Body of pancreas (tissue), 4 donors: Measurements from ENCODE around the gene WWTR1. TPM values are rescaled to one million over a fixed set of nuclear protein-coding genes. Genes with fewer than 3 reads are reported as not detected.

Experiments used
- ATAC-seq: fragments of 150-250 bp; one replicate; pipeline ENCODE4 v1.9.1; 2016
- DNase-seq, 4 donors: peaks; one replicate each; pipeline ENCODE4 v3.0.0-alpha.2; 2019
- H3K27ac ChIP-seq, 4 donors: fragments of 200-600 bp; sonication (generic); 1 replicate in 3 of 4; 2 replicates in 1 of 4; pipeline versions ENCODE4 v1.5.1 to v1.6.1; 2016 to 2019; ENCODE audit warnings: mild to moderate bottlenecking in 1 of 4, mixed read lengths in 1 of 4, moderate library complexity in 1 of 4
- H3K27me3 ChIP-seq, 2 donors: fragments of 200-600 bp; sonication (generic); one replicate each; pipeline ENCODE4 v1.6.0; 2016; ENCODE audit warnings: mild to moderate bottlenecking in 1 of 2
- H3K36me3 ChIP-seq, 2 donors: fragments of 200-600 bp; sonication (generic); replicated peaks in 1 of 2; 2 replicates each; pipeline ENCODE4 v1.5.1; 2016; ENCODE audit warnings: low read depth in 2 of 2; ENCODE audit not compliant: insufficient read depth in 1 of 2
- H3K4me1 ChIP-seq: fragments of 200-600 bp; sonication (generic); one replicate; pipeline ENCODE4 v1.6.0; 2016
- H3K4me3 ChIP-seq, 2 donors: fragments of 200-600 bp; sonication (generic); 1 replicate in 1 of 2; 2 replicates in 1 of 2; pipeline ENCODE4 v1.5.1; 2016 to 2019
- H3K9me3 ChIP-seq, 3 donors: fragments of 200-600 bp; sonication (generic); 1 replicate in 2 of 3; 2 replicates in 1 of 3; pipeline ENCODE4 v1.5.1; 2016
- POLR2A ChIP-seq, 3 donors: fragments of 450-650 bp; IDR thresholded peaks; one replicate each; pipeline ENCODE4 v1.6.1; 2016; ENCODE audit warnings: antibody characterized with exemption in 3 of 3, mild to moderate bottlenecking in 2 of 3
- WGBS, 2 donors: methylation state at CpG; one replicate each; pipeline ENCODE4 v1.1.5; 2017; 5-methylcytosine and 5-hydroxymethylcytosine counted together
- intact Hi-C: fragments of 100-400 bp; cut with DNase I; formaldehyde crosslinking; loops from one replicate; pipeline ENCODE4 v1.15.1; 2023
- total RNA-seq, 2 donors: library from RNA; depleted of rRNA; stranded (reverse); fragments of >200 nt; gene quantifications; one replicate each; pipeline ENCODE4 v1.1.0, GENCODE V29; 2016
- TF ChIP-seq, protein P1 (sequence below), 7 experiments: fragments of 450-650 bp in 4 of 7; fragments of 200-600 bp in 3 of 7; sonication (generic) in 3 of 7; IDR thresholded peaks; one replicate each; pipeline ENCODE4 v1.5.1; 2016 to 2019; ENCODE audit warnings: antibody characterized with exemption in 7 of 7

WWTR1 gene
- total RNA-seq, 2 donors from 2014 or later, result 46.2 to 64.3 TPM

DNA sequence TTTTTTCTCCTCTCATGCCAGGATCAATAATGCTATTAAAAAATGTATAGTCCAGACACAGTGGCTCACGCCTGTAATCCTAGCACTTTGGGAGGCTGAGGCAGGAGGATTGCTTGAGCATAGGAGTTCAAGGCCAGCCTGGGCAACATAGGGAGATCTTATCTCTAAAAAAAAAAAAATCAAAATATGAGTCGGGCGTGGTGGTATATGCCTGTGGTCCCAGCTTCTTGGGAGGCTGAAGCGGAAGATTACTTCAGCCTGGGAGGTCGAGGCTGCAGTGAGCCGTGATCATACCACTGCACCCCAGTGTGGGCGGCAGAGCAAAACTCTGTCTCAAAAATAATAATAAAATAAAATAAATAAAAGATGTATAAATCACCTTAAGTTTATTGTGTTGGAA is 75.4 kb downstream of the WWTR1 start:
- intact Hi-C loops, result no loop called here
- Histone ChIP-seq H3K4me1 (peaks cover 31% of the 10 kb centered on the region), H3K27ac (peak overlapping the region in 3 of 4 donors; percentile 56 to 65 (median 62)), H3K27me3 (no peaks in the 10 kb centered on the region), H3K9me3 (no peaks in the 10 kb centered on the region), H3K4me3 (no peak overlapping the region), H3K36me3 (no peaks in the 10 kb centered on the region)
- ATAC-seq, result no peak
- TF ChIP-seq, protein P1, sequence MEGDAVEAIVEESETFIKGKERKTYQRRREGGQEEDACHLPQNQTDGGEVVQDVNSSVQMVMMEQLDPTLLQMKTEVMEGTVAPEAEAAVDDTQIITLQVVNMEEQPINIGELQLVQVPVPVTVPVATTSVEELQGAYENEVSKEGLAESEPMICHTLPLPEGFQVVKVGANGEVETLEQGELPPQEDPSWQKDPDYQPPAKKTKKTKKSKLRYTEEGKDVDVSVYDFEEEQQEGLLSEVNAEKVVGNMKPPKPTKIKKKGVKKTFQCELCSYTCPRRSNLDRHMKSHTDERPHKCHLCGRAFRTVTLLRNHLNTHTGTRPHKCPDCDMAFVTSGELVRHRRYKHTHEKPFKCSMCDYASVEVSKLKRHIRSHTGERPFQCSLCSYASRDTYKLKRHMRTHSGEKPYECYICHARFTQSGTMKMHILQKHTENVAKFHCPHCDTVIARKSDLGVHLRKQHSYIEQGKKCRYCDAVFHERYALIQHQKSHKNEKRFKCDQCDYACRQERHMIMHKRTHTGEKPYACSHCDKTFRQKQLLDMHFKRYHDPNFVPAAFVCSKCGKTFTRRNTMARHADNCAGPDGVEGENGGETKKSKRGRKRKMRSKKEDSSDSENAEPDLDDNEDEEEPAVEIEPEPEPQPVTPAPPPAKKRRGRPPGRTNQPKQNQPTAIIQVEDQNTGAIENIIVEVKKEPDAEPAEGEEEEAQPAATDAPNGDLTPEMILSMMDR (IDR thresholded peaks at IDR 0.05), result no peak
- no peak for TF ChIP-seq POLR2A (IDR thresholded peaks at IDR 0.05)
- 84 to 86% methylated on average over 7 of the region's 7 CpGs for WGBS, 2 donors
- no peak for DNase-seq

DNA sequence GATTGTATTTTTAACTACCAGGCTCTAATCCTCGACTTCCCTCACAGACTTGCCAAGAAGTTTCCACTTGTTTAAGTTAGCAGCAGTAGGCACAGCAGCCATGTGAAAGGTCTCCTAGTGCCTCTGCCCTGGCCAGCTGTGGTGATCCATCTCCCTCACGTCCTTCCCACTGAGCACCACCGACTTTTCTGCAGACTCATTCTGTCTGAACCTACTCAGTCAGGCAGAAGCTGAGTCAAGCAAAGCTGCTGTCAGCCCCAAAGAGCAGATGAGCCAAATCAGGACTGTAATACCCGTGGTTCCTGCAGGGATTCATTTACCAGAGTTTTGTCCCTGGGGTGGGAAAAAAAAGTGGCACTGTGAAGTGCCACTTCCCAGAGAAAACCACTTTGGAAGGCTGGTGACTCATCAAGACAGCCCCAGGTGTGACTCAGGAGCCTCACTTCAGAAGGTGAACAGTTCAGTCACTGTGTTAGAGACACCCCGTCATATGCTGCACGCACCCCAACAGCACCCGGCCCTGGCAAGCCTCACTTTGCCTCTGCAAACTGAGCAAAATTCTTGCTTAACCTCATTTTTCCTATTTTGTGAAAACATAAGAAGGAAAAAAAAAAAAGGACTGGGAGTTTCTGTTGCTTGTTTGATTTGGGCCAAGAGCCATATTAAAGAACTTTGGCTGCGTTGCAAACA is 76.0 kb downstream of the WWTR1 start:
- Histone ChIP-seq H3K4me1 (peaks cover 26% of the 10 kb centered on the region), H3K27me3 (no peaks in the 10 kb centered on the region), H3K36me3 (no peaks in the 10 kb centered on the region), H3K27ac (peak overlapping the region; percentile 14 to 65 (median 59)), H3K9me3 (no peaks in the 10 kb centered on the region), H3K4me3 (no peak overlapping the region)
- intact Hi-C loops, result no loop called here
- TF ChIP-seq POLR2A (IDR thresholded peaks at IDR 0.05), result no peak
- TF ChIP-seq, protein P1 (IDR thresholded peaks at IDR 0.05), result no peak
- ATAC-seq, result peak; percentile 61
- DNase-seq, result peak in 3 of 4 donors; percentile 25 to 37 (median 27)
- 41 to 46% methylated on average over 8 of the region's 8 CpGs for WGBS, 2 donors

DNA sequence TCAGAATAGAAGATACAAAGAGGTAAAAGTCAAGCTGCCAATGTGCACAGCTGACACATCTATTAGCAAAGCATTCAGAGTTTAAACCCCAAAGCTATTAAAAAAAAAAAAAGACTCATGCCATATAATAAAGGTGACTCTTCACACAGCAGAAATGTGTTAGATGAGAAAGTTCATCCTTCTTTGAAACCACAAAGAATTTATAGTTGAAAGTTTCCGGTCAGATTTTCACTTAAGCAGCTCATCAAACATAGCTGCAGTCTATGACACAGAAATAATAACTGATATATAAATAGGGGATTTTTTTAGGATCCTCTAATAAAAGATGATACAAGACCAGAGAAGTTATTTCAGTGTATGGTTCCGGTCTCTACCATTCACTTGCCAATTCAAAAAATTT is 76.6 kb downstream of the WWTR1 start:
- Histone ChIP-seq H3K9me3 (no peaks in the 10 kb centered on the region), H3K36me3 (no peaks in the 10 kb centered on the region), H3K4me3 (no peak overlapping the region), H3K27ac (peak overlapping the region; percentile 14 to 65 (median 59)), H3K27me3 (no peaks in the 10 kb centered on the region), H3K4me1 (peaks cover 27% of the 10 kb centered on the region)
- intact Hi-C loops, result no loop called here
- ATAC-seq (no peak), DNase-seq (no peak)
- 66 to 68% methylated on average over 2 of the region's 2 CpGs for WGBS, 2 donors
- TF ChIP-seq POLR2A (IDR thresholded peaks at IDR 0.05), result no peak

DNA sequence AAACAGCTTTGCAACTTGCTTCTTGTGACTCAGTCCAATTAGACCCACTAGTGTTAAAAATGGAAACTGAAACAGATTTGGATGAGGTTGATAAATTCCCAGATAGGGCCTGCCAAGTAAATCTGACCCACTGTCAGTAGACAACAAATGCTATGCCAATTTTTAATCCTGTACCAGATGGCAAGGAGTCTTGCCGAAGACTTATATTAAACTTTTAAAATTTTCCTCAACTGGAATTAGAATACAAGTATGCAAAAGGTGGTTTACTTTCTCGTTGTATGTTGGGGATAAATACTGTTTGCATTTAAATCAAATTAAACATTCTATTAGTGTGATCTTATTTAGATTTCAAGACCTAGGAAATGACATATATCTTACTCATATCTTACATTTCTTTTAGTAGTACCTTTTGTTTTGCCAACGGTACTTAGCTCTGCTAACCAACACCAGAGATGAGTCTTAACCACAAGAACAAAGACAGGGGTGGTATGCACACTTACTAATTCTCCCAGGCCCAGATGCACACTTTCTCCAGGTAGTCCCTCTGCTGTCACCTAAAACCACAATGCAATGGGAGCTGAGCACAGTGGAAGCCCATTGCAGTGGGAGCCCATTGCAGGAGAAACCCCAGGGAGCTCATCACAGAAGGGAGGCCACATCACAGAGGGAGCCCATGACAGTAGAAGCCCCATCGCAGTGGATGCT is 77.8 kb downstream of the WWTR1 start:
- Histone ChIP-seq H3K27ac (no peak overlapping the region), H3K27me3 (no peaks in the 10 kb centered on the region), H3K9me3 (no peaks in the 10 kb centered on the region), H3K36me3 (no peaks in the 10 kb centered on the region), H3K4me1 (peaks cover 37% of the 10 kb centered on the region), H3K4me3 (no peak overlapping the region)
- 77 to 90% methylated on average over 4 of the region's 4 CpGs for WGBS, 2 donors
- DNase-seq (no peak), ATAC-seq (no peak)
- intact Hi-C loops, result no loop called here
- TF ChIP-seq, protein P1 (IDR thresholded peaks at IDR 0.05), result no peak
- TF ChIP-seq POLR2A (IDR thresholded peaks at IDR 0.05), result no peak

DNA sequence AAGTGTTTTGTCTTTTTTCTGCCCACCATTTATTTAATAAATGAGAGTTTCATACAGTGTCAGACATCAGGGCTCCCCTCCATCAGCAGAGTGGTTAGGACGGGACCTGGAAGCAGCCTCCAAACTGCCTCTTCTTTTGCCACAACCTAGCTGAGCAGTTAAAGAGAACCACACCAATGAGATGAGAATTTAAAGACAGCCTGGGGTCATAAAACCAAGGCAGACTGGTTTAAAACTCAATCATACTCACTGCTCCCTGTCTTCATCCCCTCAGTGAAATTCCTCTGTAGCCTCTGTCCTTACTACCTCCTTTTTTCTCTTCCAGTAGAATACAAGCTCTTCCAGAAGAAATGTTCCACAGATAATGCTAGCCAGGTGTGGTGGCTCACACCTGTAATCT is 78.7 kb downstream of the WWTR1 start:
- H3K9me3 ChIP-seq, result no peaks in the 10 kb centered on the region
- WGBS, 2 donors, result 95 to 96% methylated on average over 1 of the region's 1 CpG
- no peaks in the 10 kb centered on the region for H3K36me3 ChIP-seq
- peaks cover 39% of the 10 kb centered on the region for H3K4me1 ChIP-seq
- no peak overlapping the region for H3K4me3 ChIP-seq
- no peak for DNase-seq
- intact Hi-C loops, result no loop called here
- peak overlapping the region in 1 of 4 donors; percentile 16 for H3K27ac ChIP-seq
- ATAC-seq, result no peak
- no peaks in the 10 kb centered on the region for H3K27me3 ChIP-seq
- TF ChIP-seq, protein P1 (IDR thresholded peaks at IDR 0.05), result no peak
- TF ChIP-seq POLR2A (IDR thresholded peaks at IDR 0.05), result no peak
